NCI-H2196 treated with DMSO at 0.1 percent for 48 hours (cell line): ENCODE data around the gene SAMD4B.

Source experiments
- DNase-seq: peaks from one replicate; lab custom pipeline; 2025; ENCODE audit not compliant: unreplicated experiment; lab: John Stamatoyannopoulos, UW

SAMD4B gene

GRCh38 chr19:39389631-39390414, 47.6 kb downstream of the SAMD4B start:
- no peak for DNase-seq

DNA sequence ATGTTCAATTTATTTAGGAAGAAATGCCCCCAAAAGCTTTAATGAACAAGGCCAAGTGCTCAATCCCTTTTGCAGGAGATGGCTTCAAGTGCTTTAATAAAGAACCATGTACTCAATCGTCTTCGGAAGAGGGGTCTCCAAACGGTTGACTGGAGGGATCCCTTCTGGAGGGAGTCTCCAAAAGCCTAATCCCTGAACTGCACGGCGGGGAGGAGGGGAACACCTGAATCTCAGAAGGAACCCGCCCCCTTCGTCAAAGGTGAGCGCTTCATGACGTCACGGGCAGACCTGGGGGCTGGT, 48.2 kb downstream of the SAMD4B start:
- no peak for DNase-seq

DNA sequence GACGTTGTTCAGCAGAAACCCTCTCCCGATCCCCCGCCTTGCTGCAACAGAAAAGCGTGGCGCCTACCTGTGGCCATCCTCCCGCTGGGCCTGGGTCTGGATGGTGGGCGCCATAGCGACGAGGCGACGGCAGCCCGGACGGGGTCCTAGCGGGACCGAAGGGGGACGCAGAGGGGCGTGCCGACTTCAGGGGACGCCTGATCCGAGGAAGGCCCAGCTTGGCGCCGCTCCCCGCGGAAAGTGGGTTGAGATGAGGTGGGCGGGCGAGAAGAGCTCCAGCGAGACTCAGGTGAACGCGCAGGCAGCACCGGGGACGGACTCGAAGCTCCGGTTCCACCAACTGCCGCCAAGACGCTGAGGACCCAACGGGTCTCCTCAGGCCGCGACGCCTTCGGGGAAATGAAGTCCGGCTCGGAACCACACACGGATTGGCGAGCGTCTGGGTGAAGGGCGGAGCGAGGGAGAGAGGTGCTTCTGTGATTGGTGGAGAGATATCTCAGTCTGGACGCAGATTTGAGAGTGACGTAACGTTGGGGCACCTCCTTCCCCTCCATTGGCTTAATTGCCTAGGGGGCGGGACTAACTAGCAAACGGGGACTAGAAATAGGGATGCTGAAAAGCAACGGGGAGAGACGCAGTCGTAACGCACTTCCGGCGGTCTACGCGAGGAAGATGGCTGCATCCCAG, 48.7 kb downstream of the SAMD4B start, which contains the start of the genes MED29 and PAF1:
Gene MED29, plus strand, starts transcription at position 628 of the 687 bp plus-strand sequence. Its CDS starts 45 bp downstream, at position 673.
Gene PAF1, minus strand, starts transcription at position 356 of the 687 bp plus-strand sequence. Its CDS starts 242 bp downstream, at position 114.
- DNase-seq, result peak; percentile 99

GRCh38 chr19:39397360-39398296, 55.4 kb downstream of the SAMD4B start:
- DNase-seq, result peak; percentile 62

- no peak for DNase-seq
These were observed 56.2 kb downstream of the SAMD4B start for GRCh38 chr19:39398297-39398864.

DNA sequence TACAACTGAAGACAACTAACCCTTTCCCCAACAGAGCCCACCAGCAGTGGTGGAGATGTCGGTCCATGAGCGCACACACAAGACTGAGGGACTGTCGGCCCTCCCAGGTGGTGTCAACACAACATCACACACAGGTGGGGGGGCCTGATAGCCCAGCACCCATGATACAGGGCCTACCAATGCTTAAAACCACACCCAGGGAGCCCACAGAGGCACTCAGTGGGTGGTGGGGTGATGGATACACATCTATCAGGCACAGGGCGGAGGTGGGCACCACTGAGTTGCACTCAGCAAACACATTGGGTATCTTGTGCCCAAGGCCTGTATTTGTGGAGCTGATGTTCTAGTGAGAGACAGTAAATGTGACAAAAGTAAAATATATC, 57.4 kb downstream of the SAMD4B start:
- DNase-seq, result no peak

GRCh38 chr19:39400061-39400460, 57.8 kb downstream of the SAMD4B start:
- DNase-seq, result no peak

GRCh38 chr19:39401070-39401548, 58.9 kb downstream of the SAMD4B start:
- no peak for DNase-seq

DNA sequence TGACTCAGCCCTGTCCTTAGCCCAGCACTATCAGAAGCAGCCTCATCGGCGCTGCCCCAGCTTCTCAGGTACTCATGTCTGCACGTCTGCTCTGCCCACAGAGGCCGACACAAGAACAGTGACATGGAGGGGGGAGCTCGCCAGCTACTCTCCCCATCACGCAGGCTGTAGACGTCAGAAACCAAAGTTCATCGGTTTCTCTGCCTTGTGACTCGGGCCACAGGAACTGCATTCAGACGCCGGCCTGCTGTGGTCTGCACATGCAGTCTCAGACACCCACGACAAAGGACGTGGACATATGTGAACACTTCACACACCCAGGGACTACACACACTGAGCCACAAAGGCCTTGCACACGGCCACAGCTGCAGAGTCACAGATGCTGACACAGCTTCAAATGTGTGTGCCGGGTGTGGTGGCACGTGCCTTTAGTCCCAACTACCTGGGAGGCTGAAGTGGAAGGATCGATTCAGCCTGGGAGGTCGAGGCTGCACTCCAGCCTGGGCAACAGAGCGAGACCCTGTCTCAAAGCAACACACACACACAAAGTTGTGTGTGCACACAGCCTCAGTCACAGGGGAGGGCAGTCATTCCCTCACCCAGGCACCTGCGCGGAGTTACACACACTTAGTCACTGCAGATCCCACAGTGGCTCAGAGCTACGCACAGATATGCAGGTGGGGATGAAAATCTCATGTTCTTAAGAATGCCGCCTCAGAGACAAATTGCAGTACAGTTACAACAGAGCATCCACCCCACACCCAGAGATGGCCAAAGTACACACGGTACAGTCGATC, 59.5 kb downstream of the SAMD4B start:
- DNase-seq, result no peak

GRCh38 chr19:39402346-39403300, 60.4 kb downstream of the SAMD4B start:
- DNase-seq, result peak; percentile 73

DNA sequence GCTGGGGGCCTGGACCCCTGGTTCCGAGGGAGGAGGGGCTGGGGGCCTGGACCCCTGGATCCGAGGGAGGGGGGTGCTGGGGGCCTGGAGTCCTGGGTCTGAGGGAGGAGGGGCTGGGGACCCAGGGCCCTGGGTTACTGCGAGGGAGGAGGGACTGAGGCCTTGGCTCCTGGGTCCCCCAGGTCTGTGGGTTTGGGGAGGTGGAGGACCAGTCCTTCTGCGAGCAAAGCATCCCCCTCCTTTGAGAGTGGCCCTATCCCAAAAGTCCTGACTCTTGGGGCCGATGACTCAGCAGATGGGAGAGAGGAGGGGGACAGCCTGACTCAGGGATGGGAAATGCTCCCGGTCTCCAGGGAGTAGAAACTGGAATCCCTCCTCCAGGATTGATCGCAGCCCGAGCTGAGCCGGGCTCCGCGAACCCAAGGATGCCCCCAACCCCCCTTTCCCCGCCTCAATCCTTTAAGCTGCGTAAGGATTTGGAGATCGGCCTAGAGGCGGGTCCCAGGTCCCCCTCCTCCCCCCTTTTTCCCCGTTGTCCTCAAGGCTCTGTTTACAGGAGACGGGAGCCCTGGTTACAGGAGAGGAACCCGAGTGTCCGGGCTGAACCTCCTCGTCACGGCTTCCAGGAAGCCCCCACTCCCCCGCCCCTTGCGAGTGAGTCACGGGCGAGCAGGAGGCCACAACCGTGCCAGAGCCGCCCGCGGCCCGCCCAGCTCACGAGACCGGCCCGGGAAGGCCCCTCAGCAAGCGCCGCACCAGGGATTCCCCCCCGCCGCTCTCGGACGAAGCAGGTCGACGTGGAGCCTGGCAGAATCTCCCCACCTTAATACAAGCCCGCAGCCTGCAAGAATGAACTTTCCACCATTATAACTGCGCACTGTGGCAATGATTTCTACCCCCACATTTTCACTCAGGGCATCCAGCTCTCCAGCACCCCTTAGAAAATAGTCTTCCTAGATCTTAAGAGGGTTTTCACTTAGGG, 61.4 kb downstream of the SAMD4B start:
- no peak for DNase-seq

DNA sequence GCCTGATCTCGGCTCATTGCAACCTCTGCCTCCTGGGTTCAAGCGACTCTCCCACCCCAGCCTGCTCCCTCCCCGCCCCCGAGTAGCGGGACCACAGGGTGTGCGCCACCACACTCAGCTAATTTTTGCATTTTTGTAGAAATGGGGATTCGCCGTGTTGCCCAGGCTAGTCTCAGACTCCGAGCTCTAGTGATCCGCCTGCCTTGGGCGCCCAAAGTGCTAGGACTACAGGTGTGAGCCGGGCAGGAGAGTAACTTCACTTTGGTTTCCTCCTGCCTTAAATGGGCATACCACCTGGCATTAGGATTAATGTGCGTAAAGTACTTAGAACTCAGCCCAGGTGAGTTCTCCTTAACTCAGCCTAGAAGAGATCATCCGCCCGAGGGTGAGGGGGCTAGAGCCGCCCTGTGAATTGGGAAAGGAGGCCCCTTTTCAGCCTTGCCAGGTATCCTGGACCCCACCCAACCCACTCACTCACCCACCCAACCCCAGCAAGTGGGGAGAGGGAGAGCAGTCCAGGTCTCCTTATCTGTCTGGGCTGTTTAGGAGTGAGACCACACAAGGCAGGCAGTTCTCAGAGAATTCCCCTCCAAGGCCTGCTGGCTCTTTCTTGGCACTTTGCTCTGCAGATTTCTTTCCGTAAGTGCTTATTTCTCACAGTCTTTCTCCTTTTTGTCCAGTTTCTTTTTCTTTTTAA, 63.2 kb downstream of the SAMD4B start:
- no peak for DNase-seq

- DNase-seq, result no peak
These were observed 63.9 kb downstream of the SAMD4B start for GRCh38 chr19:39405958-39406655.

GRCh38 chr19:39406656-39407409, 64.6 kb downstream of the SAMD4B start, which contains the start of gene ZFP36:
Gene ZFP36, plus strand, starts transcription at chr19:39406847. Its CDS starts 58 bp downstream, at chr19:39406905.
- peak; percentile 49 for DNase-seq

DNA sequence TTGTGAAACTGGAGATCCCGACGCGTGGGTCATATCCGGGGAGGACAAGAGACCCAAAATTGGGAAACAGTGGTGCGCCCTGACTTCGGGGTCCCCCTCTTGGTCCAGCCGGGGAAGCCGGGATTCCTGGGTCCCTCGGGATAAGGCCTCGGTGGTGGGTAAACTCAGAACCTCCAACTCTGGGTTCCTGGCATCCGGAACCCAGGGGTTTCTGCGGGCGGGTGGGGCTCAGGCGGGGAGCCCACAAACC, 65.1 kb downstream of the SAMD4B start:
- no peak for DNase-seq
